HL-60 (cell line): ENCODE measurements around the gene IGFBP3.

Experiments
- GABPA ChIP-seq: IDR thresholded peaks from 2 replicates; pipeline ENCODE4 v1.6.1; 2012; ENCODE audit warnings: low read depth
- POLR2AphosphoS5 ChIP-seq: IDR thresholded peaks from 2 replicates; pipeline ENCODE4 v1.6.1; 2012; ENCODE audit warnings: low read depth
- SPI1 ChIP-seq: IDR thresholded peaks from 2 replicates; pipeline ENCODE4 v1.6.1; 2012; ENCODE audit warnings: low read depth, mild to moderate bottlenecking, borderline replicate concordance
- TF ChIP-seq, protein P1 (sequence below): IDR thresholded peaks from one replicate; pipeline ENCODE4 v1.5.1; 2011; ENCODE audit warnings: low read length, control low read depth, inconsistent platforms; ENCODE audit not compliant: insufficient read depth
- TF ChIP-seq, protein P2 (sequence below): IDR thresholded peaks from 2 replicates; pipeline ENCODE4 v1.6.1; 2012; ENCODE audit warnings: low read depth; ENCODE audit not compliant: insufficient replicate concordance

DNA sequence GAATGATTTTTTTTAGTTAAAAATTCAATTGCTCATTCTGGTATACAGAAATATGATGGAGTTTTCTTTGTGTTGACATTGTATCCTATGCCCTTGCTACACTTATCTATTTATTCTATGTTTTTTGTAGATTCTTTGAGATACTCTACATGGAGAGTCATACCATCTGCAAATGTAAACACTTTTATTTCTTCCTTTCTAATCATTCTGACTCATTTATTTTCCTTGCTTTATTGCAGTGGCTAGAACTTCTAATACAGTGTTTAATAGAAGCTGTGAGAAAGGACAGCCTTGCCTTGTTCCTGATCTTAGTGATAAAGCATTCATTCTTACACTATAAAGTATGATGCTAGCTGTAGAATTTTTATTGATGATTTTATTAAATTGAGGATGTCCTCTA is 9.9 kb upstream of the IGFBP3 start:
- TF ChIP-seq, protein P1, sequence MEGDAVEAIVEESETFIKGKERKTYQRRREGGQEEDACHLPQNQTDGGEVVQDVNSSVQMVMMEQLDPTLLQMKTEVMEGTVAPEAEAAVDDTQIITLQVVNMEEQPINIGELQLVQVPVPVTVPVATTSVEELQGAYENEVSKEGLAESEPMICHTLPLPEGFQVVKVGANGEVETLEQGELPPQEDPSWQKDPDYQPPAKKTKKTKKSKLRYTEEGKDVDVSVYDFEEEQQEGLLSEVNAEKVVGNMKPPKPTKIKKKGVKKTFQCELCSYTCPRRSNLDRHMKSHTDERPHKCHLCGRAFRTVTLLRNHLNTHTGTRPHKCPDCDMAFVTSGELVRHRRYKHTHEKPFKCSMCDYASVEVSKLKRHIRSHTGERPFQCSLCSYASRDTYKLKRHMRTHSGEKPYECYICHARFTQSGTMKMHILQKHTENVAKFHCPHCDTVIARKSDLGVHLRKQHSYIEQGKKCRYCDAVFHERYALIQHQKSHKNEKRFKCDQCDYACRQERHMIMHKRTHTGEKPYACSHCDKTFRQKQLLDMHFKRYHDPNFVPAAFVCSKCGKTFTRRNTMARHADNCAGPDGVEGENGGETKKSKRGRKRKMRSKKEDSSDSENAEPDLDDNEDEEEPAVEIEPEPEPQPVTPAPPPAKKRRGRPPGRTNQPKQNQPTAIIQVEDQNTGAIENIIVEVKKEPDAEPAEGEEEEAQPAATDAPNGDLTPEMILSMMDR: no peak
- TF ChIP-seq POLR2AphosphoS5 (no peak), SPI1 (no peak), GABPA (no peak)
- TF ChIP-seq, protein P2, sequence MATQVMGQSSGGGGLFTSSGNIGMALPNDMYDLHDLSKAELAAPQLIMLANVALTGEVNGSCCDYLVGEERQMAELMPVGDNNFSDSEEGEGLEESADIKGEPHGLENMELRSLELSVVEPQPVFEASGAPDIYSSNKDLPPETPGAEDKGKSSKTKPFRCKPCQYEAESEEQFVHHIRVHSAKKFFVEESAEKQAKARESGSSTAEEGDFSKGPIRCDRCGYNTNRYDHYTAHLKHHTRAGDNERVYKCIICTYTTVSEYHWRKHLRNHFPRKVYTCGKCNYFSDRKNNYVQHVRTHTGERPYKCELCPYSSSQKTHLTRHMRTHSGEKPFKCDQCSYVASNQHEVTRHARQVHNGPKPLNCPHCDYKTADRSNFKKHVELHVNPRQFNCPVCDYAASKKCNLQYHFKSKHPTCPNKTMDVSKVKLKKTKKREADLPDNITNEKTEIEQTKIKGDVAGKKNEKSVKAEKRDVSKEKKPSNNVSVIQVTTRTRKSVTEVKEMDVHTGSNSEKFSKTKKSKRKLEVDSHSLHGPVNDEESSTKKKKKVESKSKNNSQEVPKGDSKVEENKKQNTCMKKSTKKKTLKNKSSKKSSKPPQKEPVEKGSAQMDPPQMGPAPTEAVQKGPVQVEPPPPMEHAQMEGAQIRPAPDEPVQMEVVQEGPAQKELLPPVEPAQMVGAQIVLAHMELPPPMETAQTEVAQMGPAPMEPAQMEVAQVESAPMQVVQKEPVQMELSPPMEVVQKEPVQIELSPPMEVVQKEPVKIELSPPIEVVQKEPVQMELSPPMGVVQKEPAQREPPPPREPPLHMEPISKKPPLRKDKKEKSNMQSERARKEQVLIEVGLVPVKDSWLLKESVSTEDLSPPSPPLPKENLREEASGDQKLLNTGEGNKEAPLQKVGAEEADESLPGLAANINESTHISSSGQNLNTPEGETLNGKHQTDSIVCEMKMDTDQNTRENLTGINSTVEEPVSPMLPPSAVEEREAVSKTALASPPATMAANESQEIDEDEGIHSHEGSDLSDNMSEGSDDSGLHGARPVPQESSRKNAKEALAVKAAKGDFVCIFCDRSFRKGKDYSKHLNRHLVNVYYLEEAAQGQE: no peak
